ENCODE results near the gene ZFYVE16. TPM values are rescaled to one million over a fixed set of nuclear protein-coding genes. Genes with fewer than 3 reads are reported as not detected.

ZFYVE16 gene
- total RNA-seq (10 to 100 TPM; 16.1 to 53.2 (median 39.2) TPM), polyA plus RNA-seq (10 to 100 TPM; 10.3 to 17.8 TPM)
- long read RNA-seq, donor 1, full-length matches to known transcripts, result 16 of 26 reads
- long read RNA-seq, donor 1, partial matches to known transcripts, result 5 of 26 reads
- long read RNA-seq, donor 1, other reads (novel, unspliced or antisense), result 5 of 26 reads
- long read RNA-seq, donor 2, partial matches to known transcripts, result 16 of 27 reads
- long read RNA-seq, donor 2, other reads (novel, unspliced or antisense), result 11 of 27 reads
- long read RNA-seq, donor 3, full-length matches to known transcripts, result 10 of 17 reads
- long read RNA-seq, donor 3, partial matches to known transcripts, result 2 of 17 reads
- long read RNA-seq, donor 3, other reads (novel, unspliced or antisense), result 5 of 17 reads

GRCh38 chr5:80407735-80408483 is at the start of gene ZFYVE16:
TSS of gene ZFYVE16 (plus strand) at chr5:80408064. CDS start at chr5:80434148, 26,084 bp downstream.
- Histone ChIP-seq H3K27ac (peak within 1 kb of the TSS; percentile 89 to 99 (median 96)), H3K36me3 (peaks cover 0 to 4% (median 0%) of the 10 kb centered on the region in 9 donors), H3K27me3 (no peaks in the 10 kb centered on the region), H3K9me3 (no peaks in the 10 kb centered on the region), H3K4me1 (peaks cover 0 to 52% (median 30%) of the 10 kb centered on the region in 12 donors), H3K4me3 (peak within 1 kb of the TSS; percentile 56 to 94 (median 77))
- peak; percentile 98 to 99 (median 99) for DNase-seq
- peak; percentile 96 to 98 (median 97) for ATAC-seq
- 0 to 1% (median 1%) methylated on average over 40 to 66 of the region's 66 CpGs for WGBS, 4 donors
- intact Hi-C loops (cut with DNase I), result loop anchor here in 3 of 10 donors (2.0 to 10.0 kb wide), 4 partner anchors 153 to 316 kb away; partner anchors contain the start of gene SERINC5 (in 1 of the 3)
- peak in 8 of 12 donors; percentile 9 to 48 (median 28) for TF ChIP-seq CTCF (IDR thresholded peaks at IDR 0.05)
- peak; percentile 44 to 92 for TF ChIP-seq POLR2A (IDR thresholded peaks at IDR 0.05)

- DNase-seq (no peak), ATAC-seq (no peak)
- Histone ChIP-seq H3K27ac (no peak overlapping the region), H3K27me3 (no peaks in the 10 kb centered on the region), H3K9me3 (no peaks in the 10 kb centered on the region), H3K4me3 (no peak overlapping the region), H3K36me3 (no peaks in the 10 kb centered on the region), H3K4me1 (no peaks in the 10 kb centered on the region)
- intact Hi-C loops (cut with DNase I), result no loop called here
- TF ChIP-seq CTCF (IDR thresholded peaks at IDR 0.05), result no peak
- TF ChIP-seq POLR2A (IDR thresholded peaks at IDR 0.05), result no peak
Measured at GRCh38 chr5:80360914-80361444, 46.9 kb upstream of the ZFYVE16 start.

DNA sequence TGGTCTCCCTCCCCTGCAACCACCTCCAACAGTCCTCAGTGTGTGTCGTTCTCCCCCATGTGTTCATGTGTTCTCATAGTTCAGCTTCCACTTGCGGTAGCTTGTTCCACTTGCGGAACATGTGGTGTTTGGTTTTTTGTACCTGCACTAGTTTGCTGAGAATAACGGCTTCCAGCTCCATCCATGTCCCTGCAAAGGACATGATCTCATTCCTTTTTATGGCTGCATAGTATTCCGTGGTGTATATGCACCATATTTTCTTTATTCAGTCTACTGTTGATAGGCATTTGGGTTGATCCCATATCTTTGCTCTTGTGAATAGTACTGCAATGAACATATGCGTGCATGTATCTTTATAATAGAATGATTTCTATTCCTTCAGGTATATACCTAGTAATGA is 43.0 kb upstream of the ZFYVE16 start:
- TF ChIP-seq CTCF (IDR thresholded peaks at IDR 0.05) (no peak), POLR2A (IDR thresholded peaks at IDR 0.05) (no peak)
- intact Hi-C loops (cut with DNase I), result no loop called here
- WGBS, 4 donors, result 90 to 92% (median 92%) methylated on average over 6 of the region's 6 CpGs
- Histone ChIP-seq H3K4me3 (no peak overlapping the region), H3K9me3 (no peaks in the 10 kb centered on the region), H3K27ac (no peak overlapping the region), H3K27me3 (no peaks in the 10 kb centered on the region), H3K4me1 (no peaks in the 10 kb centered on the region), H3K36me3 (no peaks in the 10 kb centered on the region)
- DNase-seq (no peak), ATAC-seq (no peak)

All from heart left ventricle (tissue), 16 donors.